Activated naive CD8-positive, alpha-beta T cell treated with anti-CD3 and anti-CD28 coated beads, Interleukin-2, amount 10 ng/mL, durations not matched to agents 7 days and 5 days (primary cell): ENCODE measurements around the gene TAGAP. TPM values are rescaled to one million over a fixed set of nuclear protein-coding genes. Genes with fewer than 3 reads are reported as not detected.
A peak's percentile ranks its signal among the peaks of the same experiment; 100 is the strongest.

Experiments used
- ATAC-seq: fragments of 150-1000 bp; cut with Tn5 transposase; one replicate; pipeline ENCODE4 v1.10.0; 2021; ENCODE audit warnings: low read depth, moderate library complexity
- POLR2A ChIA-PET: fragments of 350-600 bp; sonication (Branson Sonifier 250); formaldehyde crosslinking; loops from one replicate; lab custom pipeline; 2021; ENCODE audit warnings: antibody characterized with exemption; lab: Charles Lee
- DNase-seq: peaks from one replicate; pipeline ENCODE4 v3.0.0; 2021
- H3K27ac Mint-ChIP-seq: one replicate; pipeline ENCODE4 v1.8.0; 2022; ENCODE audit warnings: mild to moderate bottlenecking, mixed read lengths
- H3K27me3 Mint-ChIP-seq: one replicate; pipeline ENCODE4 v1.8.0; 2022; ENCODE audit warnings: mild to moderate bottlenecking, moderate library complexity, mixed read lengths
- H3K36me3 Mint-ChIP-seq: one replicate; pipeline ENCODE4 v1.8.0; 2021; ENCODE audit warnings: mild to moderate bottlenecking, mixed read lengths
- H3K4me1 Mint-ChIP-seq: one replicate; pipeline ENCODE4 v1.8.0; 2021; ENCODE audit warnings: mixed read lengths
- H3K4me3 Mint-ChIP-seq: one replicate; pipeline ENCODE4 v1.8.0; 2022; ENCODE audit warnings: mild to moderate bottlenecking, moderate library complexity, mixed read lengths
- H3K9me3 Mint-ChIP-seq: one replicate; pipeline ENCODE4 v1.8.0; 2021; ENCODE audit warnings: mixed read lengths
- total RNA-seq, 2 experiments: library from RNA; stranded (reverse); gene quantifications; one replicate each; pipeline ENCODE4 v1.2.3, GENCODE V29; 2021

TAGAP gene
- total RNA-seq, 2 experiments from 2014 or later: 106 to 112 TPM

GRCh38 chr6:159080217-159080976 is 35.6 kb upstream of the TAGAP start:
- POLR2A ChIA-PET: interaction anchor here (0.7 to 7.4 kb wide), 8 partner anchors 10 to 926 kb away, joined by 3 to 50 read pairs (median 4); partner anchors contain the start of gene TAGAP
- H3K9me3 Mint-ChIP-seq: peaks cover 1% of the 10 kb centered on the region
- DNase-seq (no peak), ATAC-seq (peak; percentile 59)
- H3K4me3 Mint-ChIP-seq: peak overlapping the region; percentile 33
- H3K4me1 Mint-ChIP-seq: peaks cover 42% of the 10 kb centered on the region
- peaks cover 3% of the 10 kb centered on the region for H3K36me3 Mint-ChIP-seq
- H3K27me3 Mint-ChIP-seq: no peaks in the 10 kb centered on the region
- H3K27ac Mint-ChIP-seq: peak overlapping the region; percentile 80

GRCh38 chr6:159079367-159079766 is 34.6 kb upstream of the TAGAP start:
- Mint-ChIP-seq H3K4me1 (peaks cover 47% of the 10 kb centered on the region), H3K36me3 (peaks cover 3% of the 10 kb centered on the region), H3K9me3 (peaks cover 1% of the 10 kb centered on the region), H3K27me3 (no peaks in the 10 kb centered on the region), H3K4me3 (no peak overlapping the region), H3K27ac (no peak overlapping the region)
- POLR2A ChIA-PET: interaction anchor here (0.7 to 7.4 kb wide), 5 partner anchors 9 to 35 kb away, joined by 3 to 50 read pairs (median 5); partner anchors contain the start of gene TAGAP
- DNase-seq: no peak
- ATAC-seq: no peak

GRCh38 chr6:159077123-159077522 is 32.3 kb upstream of the TAGAP start:
- Mint-ChIP-seq H3K9me3 (peaks cover 1% of the 10 kb centered on the region), H3K4me3 (peak overlapping the region; percentile 56), H3K36me3 (peaks cover 6% of the 10 kb centered on the region), H3K27ac (peak overlapping the region; percentile 80), H3K4me1 (peaks cover 53% of the 10 kb centered on the region), H3K27me3 (no peaks in the 10 kb centered on the region)
- ATAC-seq: peak; percentile 62
- POLR2A ChIA-PET: interaction anchor here (1.0 to 7.4 kb wide), 5 partner anchors 13 to 34 kb away, joined by 3 to 50 read pairs (median 4); partner anchors contain the start of gene TAGAP
- peak; percentile 48 for DNase-seq

GRCh38 chr6:159075506-159076228 is 30.9 kb upstream of the TAGAP start:
- Mint-ChIP-seq H3K27ac (no peak overlapping the region), H3K4me1 (peaks cover 54% of the 10 kb centered on the region), H3K4me3 (no peak overlapping the region), H3K36me3 (peaks cover 6% of the 10 kb centered on the region), H3K27me3 (peaks cover under 1% of the 10 kb centered on the region), H3K9me3 (peaks cover 1% of the 10 kb centered on the region)
- DNase-seq (no peak), ATAC-seq (no peak)
- POLR2A ChIA-PET: interaction anchor here (1.1 to 7.4 kb wide), 3 partner anchors 12 to 31 kb away, joined by 3 to 50 read pairs (median 8); partner anchors contain the start of gene TAGAP

GRCh38 chr6:159074876-159075275 is 30.1 kb upstream of the TAGAP start:
- DNase-seq: no peak
- no peak for ATAC-seq
- Mint-ChIP-seq H3K27ac (no peak overlapping the region), H3K4me3 (no peak overlapping the region), H3K9me3 (peaks cover 1% of the 10 kb centered on the region), H3K4me1 (peaks cover 47% of the 10 kb centered on the region), H3K27me3 (peaks cover 2% of the 10 kb centered on the region), H3K36me3 (peaks cover 3% of the 10 kb centered on the region)
- POLR2A ChIA-PET: interaction anchor here (1.5 to 7.4 kb wide), 2 partner anchors 11 to 30 kb away, joined by 8 to 50 read pairs; partner anchors contain the start of gene TAGAP

- ATAC-seq: no peak
- Mint-ChIP-seq H3K9me3 (peaks cover 1% of the 10 kb centered on the region), H3K4me3 (no peak overlapping the region), H3K27ac (no peak overlapping the region), H3K27me3 (peaks cover 2% of the 10 kb centered on the region), H3K36me3 (peaks cover 5% of the 10 kb centered on the region), H3K4me1 (peaks cover 44% of the 10 kb centered on the region)
- POLR2A ChIA-PET: interaction anchor here (1.5 to 7.4 kb wide), 2 partner anchors 10 to 30 kb away, joined by 8 to 50 read pairs; partner anchors contain the start of gene TAGAP
- no peak for DNase-seq
These were observed 29.4 kb upstream of the TAGAP start for GRCh38 chr6:159074120-159074684.

GRCh38 chr6:159071843-159072769 is 27.3 kb upstream of the TAGAP start:
- Mint-ChIP-seq H3K27me3 (peaks cover 2% of the 10 kb centered on the region), H3K36me3 (peaks cover 5% of the 10 kb centered on the region), H3K9me3 (no peaks in the 10 kb centered on the region), H3K4me1 (peaks cover 36% of the 10 kb centered on the region), H3K27ac (no peak overlapping the region), H3K4me3 (no peak overlapping the region)
- ATAC-seq (no peak), DNase-seq (no peak)
- POLR2A ChIA-PET: interaction anchor here (2.1 kb wide), 1 partner anchor 9 kb away, joined by 6 read pairs; no protein-coding TSS in a partner anchor

GRCh38 chr6:159068904-159069578 is 24.2 kb upstream of the TAGAP start:
- POLR2A ChIA-PET: interaction anchor here (1.0 to 1.4 kb wide), 2 partner anchors 11 to 24 kb away, joined by 4 read pairs; partner anchors contain the start of gene TAGAP
- Mint-ChIP-seq H3K36me3 (peaks cover 5% of the 10 kb centered on the region), H3K4me3 (no peak overlapping the region), H3K4me1 (peaks cover 39% of the 10 kb centered on the region), H3K27me3 (peaks cover 2% of the 10 kb centered on the region), H3K9me3 (no peaks in the 10 kb centered on the region), H3K27ac (no peak overlapping the region)
- no peak for ATAC-seq
- DNase-seq: no peak

GRCh38 chr6:159067334-159067733 is 22.5 kb upstream of the TAGAP start:
- POLR2A ChIA-PET: interaction anchor here (16.6 kb wide), 1 partner anchor 24 kb away, joined by 312 read pairs; the partner anchor contains the start of gene TAGAP
- peaks cover 2% of the 10 kb centered on the region for H3K36me3 Mint-ChIP-seq
- H3K4me3 Mint-ChIP-seq: no peak overlapping the region
- ATAC-seq: no peak
- H3K9me3 Mint-ChIP-seq: no peaks in the 10 kb centered on the region
- peaks cover 50% of the 10 kb centered on the region for H3K4me1 Mint-ChIP-seq
- peaks cover 2% of the 10 kb centered on the region for H3K27me3 Mint-ChIP-seq
- no peak for DNase-seq
- no peak overlapping the region for H3K27ac Mint-ChIP-seq

- Mint-ChIP-seq H3K27me3 (peaks cover 2% of the 10 kb centered on the region), H3K36me3 (peaks cover 8% of the 10 kb centered on the region), H3K4me1 (peaks cover 51% of the 10 kb centered on the region), H3K4me3 (no peak overlapping the region), H3K9me3 (no peaks in the 10 kb centered on the region), H3K27ac (peak overlapping the region; percentile 68)
- DNase-seq (no peak), ATAC-seq (no peak)
- POLR2A ChIA-PET: interaction anchor here (4.4 to 16.6 kb wide), 2 partner anchors 23 to 41 kb away, joined by 25 to 312 read pairs; partner anchors contain the start of gene TAGAP
These were observed 21.7 kb upstream of the TAGAP start for GRCh38 chr6:159066483-159066882.

- Mint-ChIP-seq H3K27me3 (peaks cover 2% of the 10 kb centered on the region), H3K4me1 (peaks cover 53% of the 10 kb centered on the region), H3K4me3 (no peak overlapping the region), H3K27ac (peak overlapping the region; percentile 8), H3K36me3 (peaks cover 8% of the 10 kb centered on the region), H3K9me3 (no peaks in the 10 kb centered on the region)
- no peak for DNase-seq
- POLR2A ChIA-PET: interaction anchor here (4.4 to 16.6 kb wide), 3 partner anchors 12 to 41 kb away, joined by 25 to 312 read pairs (median 50); partner anchors contain the start of gene TAGAP
- ATAC-seq: no peak
These were observed 21.1 kb upstream of the TAGAP start for GRCh38 chr6:159065759-159066329.
